ENCODE results near the gene PDE3A. TPM values are rescaled to one million over a fixed set of nuclear protein-coding genes. Genes with fewer than 3 reads are reported as not detected.

The PDE3A gene
- total RNA-seq, 1 experiment from 2014 or later, result 0.80 TPM

DNA sequence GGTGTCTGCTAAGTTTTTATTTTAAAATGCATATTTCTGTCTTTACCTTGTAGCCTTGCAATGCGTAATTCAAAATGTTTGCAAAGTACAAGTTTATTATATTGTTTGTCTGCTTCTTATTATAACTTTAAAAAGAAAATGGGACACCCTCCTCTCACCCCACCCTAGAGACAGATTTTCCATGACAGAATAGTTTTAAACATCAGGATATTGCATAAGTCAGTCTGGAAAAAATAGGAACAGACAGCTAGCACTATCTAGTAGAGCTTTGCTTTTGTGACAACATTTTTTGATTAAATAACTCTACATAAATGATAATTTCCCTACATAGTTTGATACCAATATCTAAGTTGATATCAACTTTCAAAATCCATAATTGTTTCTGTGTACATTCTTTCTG is 71.3 kb downstream of the PDE3A start:
- no TSS peak for BruUV-seq (replicated peaks)
- TF ChIP-seq, protein P1, sequence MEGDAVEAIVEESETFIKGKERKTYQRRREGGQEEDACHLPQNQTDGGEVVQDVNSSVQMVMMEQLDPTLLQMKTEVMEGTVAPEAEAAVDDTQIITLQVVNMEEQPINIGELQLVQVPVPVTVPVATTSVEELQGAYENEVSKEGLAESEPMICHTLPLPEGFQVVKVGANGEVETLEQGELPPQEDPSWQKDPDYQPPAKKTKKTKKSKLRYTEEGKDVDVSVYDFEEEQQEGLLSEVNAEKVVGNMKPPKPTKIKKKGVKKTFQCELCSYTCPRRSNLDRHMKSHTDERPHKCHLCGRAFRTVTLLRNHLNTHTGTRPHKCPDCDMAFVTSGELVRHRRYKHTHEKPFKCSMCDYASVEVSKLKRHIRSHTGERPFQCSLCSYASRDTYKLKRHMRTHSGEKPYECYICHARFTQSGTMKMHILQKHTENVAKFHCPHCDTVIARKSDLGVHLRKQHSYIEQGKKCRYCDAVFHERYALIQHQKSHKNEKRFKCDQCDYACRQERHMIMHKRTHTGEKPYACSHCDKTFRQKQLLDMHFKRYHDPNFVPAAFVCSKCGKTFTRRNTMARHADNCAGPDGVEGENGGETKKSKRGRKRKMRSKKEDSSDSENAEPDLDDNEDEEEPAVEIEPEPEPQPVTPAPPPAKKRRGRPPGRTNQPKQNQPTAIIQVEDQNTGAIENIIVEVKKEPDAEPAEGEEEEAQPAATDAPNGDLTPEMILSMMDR (conservative IDR thresholded peaks at IDR 0.05; ENCODE audit: low read depth, low read length), result no peak
- intact Hi-C loops (cut with micrococcal nuclease; ENCODE audit: unreplicated experiment), result no loop called here
- ChIA-PET CTCF (no interaction called here), POLR2A (ENCODE audit: low non-redundant PET) (no interaction called here)
- Histone ChIP-seq H3K4me3 (ENCODE audit: low read depth, low read length, poor library complexity, severe bottlenecking) (no peak overlapping the region), H3K9me3 (ENCODE audit: low read depth, low read length, poor library complexity, severe bottlenecking) (no peaks in the 10 kb centered on the region), H3K27me3 (replicated peaks; ENCODE audit: insufficient read depth, low read depth, low read length, poor library complexity) (no peaks in the 10 kb centered on the region), H3K4me1 (ENCODE audit: insufficient read depth, low read length, poor library complexity, severe bottlenecking) (no peaks in the 10 kb centered on the region), H3K27ac (ENCODE audit: low read depth, low read length, poor library complexity, severe bottlenecking) (no peak overlapping the region), H3K36me3 (ENCODE audit: insufficient read depth, low read length, poor library complexity, severe bottlenecking) (no peaks in the 10 kb centered on the region)
- no peak for DNase-seq (ENCODE audit: low spot score)

DNA sequence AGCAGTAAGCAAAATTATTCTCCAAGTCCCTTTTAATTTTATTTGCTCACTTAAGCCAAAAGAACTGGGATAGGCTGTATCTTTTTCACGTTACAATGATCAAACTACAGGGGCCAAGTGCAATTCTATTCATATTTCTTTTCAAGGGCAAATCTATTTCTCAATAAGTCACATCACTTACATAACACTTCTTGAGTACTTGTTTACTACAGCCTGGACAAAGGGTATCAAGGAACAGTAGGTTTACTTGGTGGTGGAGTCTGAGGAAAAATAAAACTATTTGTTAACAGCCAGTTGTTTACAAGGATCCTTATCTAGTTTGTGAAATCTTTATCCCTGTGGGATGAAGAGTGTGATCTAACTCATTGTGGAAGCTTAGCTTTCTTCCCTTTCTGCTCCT is 72.1 kb downstream of the PDE3A start:
- intact Hi-C loops (cut with micrococcal nuclease; ENCODE audit: unreplicated experiment), result no loop called here
- Histone ChIP-seq H3K27ac (ENCODE audit: low read depth, low read length, poor library complexity, severe bottlenecking) (no peak overlapping the region), H3K4me3 (ENCODE audit: low read depth, low read length, poor library complexity, severe bottlenecking) (no peak overlapping the region), H3K4me1 (ENCODE audit: insufficient read depth, low read length, poor library complexity, severe bottlenecking) (no peaks in the 10 kb centered on the region), H3K9me3 (ENCODE audit: low read depth, low read length, poor library complexity, severe bottlenecking) (no peaks in the 10 kb centered on the region), H3K36me3 (ENCODE audit: insufficient read depth, low read length, poor library complexity, severe bottlenecking) (no peaks in the 10 kb centered on the region), H3K27me3 (replicated peaks; ENCODE audit: insufficient read depth, low read depth, low read length, poor library complexity) (peaks cover 4% of the 10 kb centered on the region)
- DNase-seq (ENCODE audit: low spot score), result no peak
- POLR2A ChIA-PET (ENCODE audit: low non-redundant PET), result no interaction called here
- no peak for TF ChIP-seq EZH2 (IDR thresholded peaks at IDR 0.05; ENCODE audit: borderline replicate concordance, low read depth, low read length, poor library complexity, severe bottlenecking)
- TF ChIP-seq, protein P1 (conservative IDR thresholded peaks at IDR 0.05; ENCODE audit: low read depth, low read length), result no peak
- no TSS peak for BruUV-seq (replicated peaks)
- CTCF ChIA-PET, result no interaction called here

DNA sequence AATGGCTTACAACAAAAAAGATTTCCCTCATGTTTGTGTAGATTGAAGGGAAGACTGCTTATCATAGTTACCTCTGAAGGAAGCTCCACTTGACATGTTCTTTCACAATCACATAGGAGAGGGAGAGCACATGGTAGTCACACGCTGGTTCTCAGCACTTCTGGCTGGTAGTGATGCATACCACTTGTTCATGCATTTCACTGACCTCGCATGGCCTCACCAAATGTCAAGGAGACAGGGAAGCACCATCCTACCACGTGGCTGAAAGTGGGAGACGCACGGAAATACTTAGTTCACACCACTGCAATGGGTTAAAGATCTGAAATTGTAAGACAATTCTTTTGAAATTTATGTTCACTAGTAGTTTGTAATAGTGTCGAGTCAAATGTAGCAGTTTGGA is 74.0 kb downstream of the PDE3A start:
- Histone ChIP-seq H3K27ac (ENCODE audit: low read depth, low read length, poor library complexity, severe bottlenecking) (no peak overlapping the region), H3K4me3 (ENCODE audit: low read depth, low read length, poor library complexity, severe bottlenecking) (no peak overlapping the region), H3K9me3 (ENCODE audit: low read depth, low read length, poor library complexity, severe bottlenecking) (no peaks in the 10 kb centered on the region), H3K36me3 (ENCODE audit: insufficient read depth, low read length, poor library complexity, severe bottlenecking) (no peaks in the 10 kb centered on the region), H3K4me1 (ENCODE audit: insufficient read depth, low read length, poor library complexity, severe bottlenecking) (no peaks in the 10 kb centered on the region), H3K27me3 (replicated peaks; ENCODE audit: insufficient read depth, low read depth, low read length, poor library complexity) (peaks cover 13% of the 10 kb centered on the region)
- DNase-seq (ENCODE audit: low spot score), result no peak
- ChIA-PET POLR2A (ENCODE audit: low non-redundant PET) (interaction anchor here (0.5 kb wide), 1 partner anchor 1264 kb away, joined by 3 read pairs; no protein-coding TSS in a partner anchor), CTCF (no interaction called here)
- intact Hi-C loops (cut with micrococcal nuclease; ENCODE audit: unreplicated experiment), result no loop called here
- TF ChIP-seq, protein P1 (conservative IDR thresholded peaks at IDR 0.05; ENCODE audit: low read depth, low read length), result no peak
- TF ChIP-seq EZH2 (IDR thresholded peaks at IDR 0.05; ENCODE audit: borderline replicate concordance, low read depth, low read length, poor library complexity, severe bottlenecking), result no peak
- no TSS peak for BruUV-seq (replicated peaks)
